HEK293 (cell line): ENCODE results near the gene MPC2.

ENCODE experiments used
- ZNF114 ChIP-seq: fragments of 450-650 bp; formaldehyde crosslinking; IDR thresholded peaks from 2 replicates; pipeline ENCODE4 v1.5.0; 2017; ENCODE audit warnings: missing biosample characterization, missing genetic modification characterization
- ZSCAN30 ChIP-seq: fragments of 450-650 bp; IDR thresholded peaks from 2 replicates; pipeline ENCODE4 v1.5.1; 2018; ENCODE audit warnings: missing biosample characterization, mild to moderate bottlenecking, missing genetic modification characterization, moderate library complexity

GRCh38 chr1:167905671-167906070, 31.2 kb downstream of the MPC2 start:
- no peak for TF ChIP-seq ZSCAN30 (tag by site-specific recombination)
- no peak for TF ChIP-seq ZNF114 (tag by site-specific recombination)
